Transverse colon (tissue), 4 donors: ENCODE data around the gene NOX4. TPM values are rescaled to one million over a fixed set of nuclear protein-coding genes. Genes with fewer than 3 reads are reported as not detected.
"Not testable (repeated sequence)": the region's sequence is repeated elsewhere in the genome, so short reads cannot be mapped to it uniquely, and the experiment has no call there.

Source experiments
- DNase-seq: peaks from one replicate; pipeline ENCODE4 v3.0.0-alpha.2; 2019
- H3K27ac ChIP-seq, 4 donors: fragments of 200-600 bp; sonication (generic); 2 replicates each; pipeline ENCODE4 v1.5.1; 2016 to 2018; ENCODE audit warnings: inconsistent platforms in 4 of 4
- H3K27me3 ChIP-seq: fragments of 200-600 bp; sonication (generic); 2 replicates; pipeline ENCODE4 v1.5.1; 2017; ENCODE audit warnings: inconsistent platforms
- H3K36me3 ChIP-seq, 4 donors: fragments of 200-600 bp; sonication (generic); 2 replicates each; pipeline ENCODE4 v1.5.1; 2017 to 2019; ENCODE audit warnings: inconsistent platforms in 4 of 4
- H3K4me1 ChIP-seq, 4 donors: fragments of 200-600 bp; sonication (generic); 2 replicates each; pipeline ENCODE4 v1.5.1; 2017 to 2020; ENCODE audit warnings: inconsistent platforms in 4 of 4
- H3K4me3 ChIP-seq, 4 donors: fragments of 200-600 bp; sonication (generic); 1 replicate in 1 of 4; 2 replicates in 3 of 4; pipeline versions ENCODE4 v1.5.1 to v1.6.1; 2017 to 2019; ENCODE audit warnings: inconsistent platforms in 4 of 4
- H3K9me3 ChIP-seq, 2 donors: fragments of 200-600 bp; sonication (generic); 2 replicates each; pipeline ENCODE4 v1.5.1; 2017 to 2019; ENCODE audit warnings: inconsistent platforms in 2 of 2
- EP300 ChIP-seq: sonication (generic); formaldehyde crosslinking; IDR thresholded peaks from one replicate; pipeline ENCODE4 v1.6.1; 2017; ENCODE audit warnings: antibody characterized with exemption, low read depth
- POLR2A ChIP-seq: fragments of 450-650 bp; IDR thresholded peaks from one replicate; pipeline ENCODE4 v1.6.1; 2016; ENCODE audit warnings: antibody characterized with exemption, mild to moderate bottlenecking, moderate library complexity
- POLR2AphosphoS5 ChIP-seq, 3 donors: sonication (generic); formaldehyde crosslinking; IDR thresholded peaks; one replicate each; pipeline ENCODE4 v1.6.1; 2016; ENCODE audit warnings: antibody characterized with exemption in 3 of 3
- WGBS, 2 donors: methylation state at CpG; one replicate each; pipeline ENCODE4 v1.1.5; 2018; ENCODE audit warnings: low coverage in 1 of 2; 5-methylcytosine and 5-hydroxymethylcytosine counted together
- in situ Hi-C, 4 donors: fragments of 200-750 bp; cut with MboI; loops; one replicate each; pipeline versions ENCODE4 v1.15.0 to v1.15.1; 2017; ENCODE audit warnings: low sequenced_read_pairs in 3 of 4, low pct_ligation_motif_present in 1 of 4, low pct_unique_long_range_greater_than_20kb in 1 of 4
- intact Hi-C: fragments of 100-400 bp; cut with DNase I; formaldehyde crosslinking; loops from one replicate; pipeline ENCODE4 v1.15.1; 2023; ENCODE audit warnings: low total_unique reads
- total RNA-seq, 4 donors: library from RNA; depleted of rRNA; stranded (reverse); fragments of >200 nt; gene quantifications; one replicate each; pipeline ENCODE4 v1.1.0, GENCODE V29; 2016
- TF ChIP-seq, protein P1 (sequence below), 5 experiments: fragments of 200-600 bp in 3 of 5; fragments of 450-650 bp in 2 of 5; sonication (generic) in 3 of 5; IDR thresholded peaks; 1 replicate in 2 of 5; 2 replicates in 3 of 5; pipeline ENCODE4 v1.5.1; 2016 to 2017; ENCODE audit warnings: antibody characterized with exemption in 5 of 5, inconsistent platforms in 3 of 5, mild to moderate bottlenecking in 2 of 5, moderate library complexity in 1 of 5

Gene NOX4
- total RNA-seq, 4 donors from 2014 or later, result 2.6 to 3.0 (median 2.9) TPM; not detected in 1

DNA sequence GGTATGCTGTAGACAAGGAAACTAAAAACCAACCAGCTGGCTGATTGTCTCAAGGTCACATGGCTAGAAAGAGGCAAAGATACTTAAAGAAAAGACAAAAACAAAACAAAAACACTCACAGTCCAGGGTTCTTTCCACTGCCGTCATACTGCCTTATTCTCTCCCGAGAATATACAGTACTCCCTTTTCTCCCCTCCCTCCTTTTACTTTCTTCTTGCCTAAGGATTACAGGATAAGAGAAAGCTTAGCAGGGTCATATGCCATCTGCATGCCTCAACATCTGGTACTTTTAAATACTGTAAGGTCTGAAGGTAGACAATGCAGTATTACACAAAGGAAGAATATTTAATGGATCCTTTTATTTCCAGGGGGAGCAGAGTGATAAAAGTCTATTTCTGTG, 126.3 kb downstream of the NOX4 start:
- in situ Hi-C loops, H3K27ac ChIP-seq, H3K36me3 ChIP-seq, H3K27me3 ChIP-seq, H3K9me3 ChIP-seq, intact Hi-C loops, H3K4me1 ChIP-seq, DNase-seq, H3K4me3 ChIP-seq: not testable (repeated sequence)
- 67 to 73% methylated on average over 2 of the region's 2 CpGs for WGBS, 2 donors

DNA sequence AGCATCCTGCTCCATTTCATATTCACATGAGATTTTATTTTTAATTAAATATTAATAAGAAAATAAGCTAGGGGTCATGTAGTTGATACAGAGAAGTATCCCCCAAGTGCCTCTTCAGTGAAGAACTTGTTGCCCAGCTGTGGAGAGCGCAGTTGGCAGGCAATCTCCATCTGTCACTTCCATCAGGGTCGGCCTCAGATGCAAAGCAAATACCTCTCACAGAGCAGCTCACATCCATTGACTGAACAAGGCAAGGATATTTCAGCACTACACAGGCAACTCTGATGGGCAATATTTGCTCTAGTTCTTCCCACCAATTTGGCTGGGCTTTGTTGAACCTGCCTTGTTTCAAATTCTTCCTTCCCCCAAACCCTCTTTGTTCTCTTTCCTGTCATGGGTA, 129.4 kb downstream of the NOX4 start:
- H3K4me1 ChIP-seq, result no peaks in the 10 kb centered on the region
- no peak for DNase-seq
- TF ChIP-seq EP300 (no peak), POLR2A (no peak), POLR2AphosphoS5 (IDR thresholded peaks at IDR 0.05) (no peak)
- TF ChIP-seq, protein P1, sequence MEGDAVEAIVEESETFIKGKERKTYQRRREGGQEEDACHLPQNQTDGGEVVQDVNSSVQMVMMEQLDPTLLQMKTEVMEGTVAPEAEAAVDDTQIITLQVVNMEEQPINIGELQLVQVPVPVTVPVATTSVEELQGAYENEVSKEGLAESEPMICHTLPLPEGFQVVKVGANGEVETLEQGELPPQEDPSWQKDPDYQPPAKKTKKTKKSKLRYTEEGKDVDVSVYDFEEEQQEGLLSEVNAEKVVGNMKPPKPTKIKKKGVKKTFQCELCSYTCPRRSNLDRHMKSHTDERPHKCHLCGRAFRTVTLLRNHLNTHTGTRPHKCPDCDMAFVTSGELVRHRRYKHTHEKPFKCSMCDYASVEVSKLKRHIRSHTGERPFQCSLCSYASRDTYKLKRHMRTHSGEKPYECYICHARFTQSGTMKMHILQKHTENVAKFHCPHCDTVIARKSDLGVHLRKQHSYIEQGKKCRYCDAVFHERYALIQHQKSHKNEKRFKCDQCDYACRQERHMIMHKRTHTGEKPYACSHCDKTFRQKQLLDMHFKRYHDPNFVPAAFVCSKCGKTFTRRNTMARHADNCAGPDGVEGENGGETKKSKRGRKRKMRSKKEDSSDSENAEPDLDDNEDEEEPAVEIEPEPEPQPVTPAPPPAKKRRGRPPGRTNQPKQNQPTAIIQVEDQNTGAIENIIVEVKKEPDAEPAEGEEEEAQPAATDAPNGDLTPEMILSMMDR (IDR thresholded peaks at IDR 0.05), result no peak
- H3K27ac ChIP-seq, result no peak overlapping the region
- in situ Hi-C loops (no loop called here), intact Hi-C loops (no loop called here)
- H3K4me3 ChIP-seq, result no peak overlapping the region
- H3K9me3 ChIP-seq, result no peaks in the 10 kb centered on the region
- WGBS, 2 donors, result 80 to 100% methylated on average over 2 of the region's 2 CpGs
- H3K27me3 ChIP-seq, result no peaks in the 10 kb centered on the region
- H3K36me3 ChIP-seq, result no peaks in the 10 kb centered on the region

DNA sequence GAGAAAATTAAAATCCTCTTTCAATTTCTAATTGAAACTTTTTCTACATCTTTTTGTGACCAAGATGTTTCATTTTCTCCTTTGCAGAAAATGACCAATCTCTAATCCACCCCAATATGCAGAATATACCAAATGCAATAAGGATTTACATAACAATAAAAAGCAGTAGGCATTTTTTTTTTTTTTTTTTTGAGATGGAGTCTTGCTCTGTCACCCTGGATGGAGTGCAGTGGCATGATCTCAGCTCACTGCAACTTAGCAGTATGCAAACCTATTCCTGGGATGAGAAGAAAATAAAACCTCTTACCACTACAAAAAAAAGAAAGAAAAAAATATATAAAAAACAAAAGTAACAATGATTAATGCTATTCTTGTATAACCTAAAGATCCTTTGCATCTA, 132.0 kb downstream of the NOX4 start:
- intact Hi-C loops, H3K9me3 ChIP-seq, H3K27me3 ChIP-seq, H3K36me3 ChIP-seq, H3K27ac ChIP-seq, H3K4me3 ChIP-seq, H3K4me1 ChIP-seq, DNase-seq, in situ Hi-C loops: not testable (repeated sequence)

DNA sequence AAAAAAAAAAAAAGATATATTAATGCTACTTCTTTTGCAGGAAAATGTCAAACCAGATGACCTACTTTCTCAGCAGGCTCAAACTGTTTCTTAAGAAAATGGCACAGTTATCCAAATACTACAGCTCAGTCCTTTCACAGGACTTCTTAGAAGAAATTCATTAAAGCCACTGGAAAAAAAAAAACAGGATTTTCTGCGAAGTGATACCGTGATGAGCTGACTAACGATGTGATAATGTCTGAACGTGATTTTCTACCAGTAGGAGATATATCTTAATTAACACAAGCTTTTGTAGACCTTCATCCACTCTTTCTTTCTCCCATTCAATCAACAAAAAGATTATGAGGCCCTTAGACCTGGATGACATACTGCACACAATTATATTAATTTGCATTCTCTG, 132.4 kb downstream of the NOX4 start:
- Histone ChIP-seq H3K9me3 (no peaks in the 10 kb centered on the region), H3K36me3 (no peaks in the 10 kb centered on the region), H3K27me3 (no peaks in the 10 kb centered on the region), H3K4me3 (no peak overlapping the region), H3K4me1 (no peaks in the 10 kb centered on the region), H3K27ac (no peak overlapping the region)
- 77 to 97% methylated on average over 4 of the region's 4 CpGs for WGBS, 2 donors
- in situ Hi-C loops, result no loop called here
- intact Hi-C loops, result no loop called here
- no peak for TF ChIP-seq EP300
- TF ChIP-seq POLR2AphosphoS5 (IDR thresholded peaks at IDR 0.05), result no peak
- TF ChIP-seq, protein P1 (IDR thresholded peaks at IDR 0.05), result no peak
- TF ChIP-seq POLR2A, result no peak
- DNase-seq, result no peak

DNA sequence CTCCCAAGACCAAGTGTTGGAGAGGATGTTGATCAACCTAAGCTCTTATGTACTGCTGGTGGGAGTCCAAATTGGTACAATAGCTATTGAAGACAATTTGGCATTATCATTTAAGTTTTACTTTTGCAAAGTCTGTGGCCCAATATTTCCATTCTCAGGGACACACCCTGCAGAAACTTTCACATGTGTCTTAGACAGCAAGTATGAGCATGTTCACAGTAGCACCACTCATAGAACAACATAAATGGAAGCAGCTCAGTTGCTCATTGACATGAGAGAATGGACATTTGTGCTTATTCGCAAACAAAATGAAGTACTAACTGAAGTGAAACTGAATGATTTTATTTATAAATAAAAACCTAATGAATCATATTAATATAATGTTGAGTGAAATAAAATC, 135.5 kb downstream of the NOX4 start:
- WGBS, 2 donors, result 95 to 100% methylated on average over 1 of the region's 1 CpG
- Histone ChIP-seq H3K36me3 (no peaks in the 10 kb centered on the region), H3K4me1 (no peaks in the 10 kb centered on the region), H3K27ac (no peak overlapping the region), H3K9me3 (no peaks in the 10 kb centered on the region), H3K27me3 (no peaks in the 10 kb centered on the region), H3K4me3 (no peak overlapping the region)
- in situ Hi-C loops (no loop called here), intact Hi-C loops (no loop called here)
- TF ChIP-seq POLR2A, result no peak
- TF ChIP-seq EP300, result no peak
- TF ChIP-seq, protein P1 (IDR thresholded peaks at IDR 0.05), result no peak
- TF ChIP-seq POLR2AphosphoS5 (IDR thresholded peaks at IDR 0.05), result no peak
- DNase-seq, result no peak

DNA sequence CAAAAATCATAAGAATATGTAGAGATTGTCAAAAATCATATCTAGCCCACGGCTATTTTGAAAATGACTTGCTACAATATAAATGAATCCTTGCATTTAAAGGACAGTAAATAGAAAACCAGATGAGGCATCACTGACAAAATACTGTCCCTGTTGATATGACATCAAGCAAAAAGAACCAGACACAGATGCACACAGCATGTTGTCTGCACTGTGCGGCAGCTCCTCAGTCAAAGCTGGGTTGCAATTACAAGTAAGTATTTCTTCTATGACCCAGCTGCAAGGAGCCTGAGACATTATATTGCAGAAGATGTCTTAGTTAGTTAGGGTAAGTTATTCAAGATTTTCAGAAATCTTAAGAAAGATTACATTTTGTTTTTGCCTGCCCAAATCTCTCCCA, 136.7 kb downstream of the NOX4 start:
- 81 to 90% methylated on average over 2 of the region's 2 CpGs for WGBS, 2 donors
- H3K4me3 ChIP-seq, H3K4me1 ChIP-seq, intact Hi-C loops, DNase-seq, H3K9me3 ChIP-seq, H3K36me3 ChIP-seq, H3K27ac ChIP-seq, H3K27me3 ChIP-seq, in situ Hi-C loops: not testable (repeated sequence)
